SU-DHL-6 (cell line): ENCODE results near the gene ATP9A.

ENCODE experiments used
- CTCF ChIP-seq: fragments of 200-600 bp; sonication (generic); IDR thresholded peaks from one replicate; pipeline ENCODE4 v1.5.1; 2017; ENCODE audit warnings: antibody characterized with exemption, mild to moderate bottlenecking, low read length, moderate library complexity; ENCODE audit not compliant: insufficient read depth, poor library complexity, severe bottlenecking
- EZH2phosphoT487 ChIP-seq: fragments of 200-600 bp; sonication (generic), shearing (Covaris generic); conservative IDR thresholded peaks from 2 replicates; pipeline ENCODE4 v1.6.1; 2018; ENCODE audit warnings: mild to moderate bottlenecking, antibody characterized with exemption, low read length, moderate library complexity, mixed read lengths

- TF ChIP-seq CTCF = no peak
- no peak for TF ChIP-seq EZH2phosphoT487
Measured at GRCh38 chr20:51678026-51678697, 90.0 kb downstream of the ATP9A start.
